CMK (cell line): ENCODE results near the gene ENOSF1.
"Not testable (repeated sequence)": the region's sequence is repeated elsewhere in the genome, so short reads cannot be mapped to it uniquely, and the experiment has no call there.

Experiments
- DNase-seq: peaks from one replicate; pipeline ENCODE4 v3.0.0-alpha.2; 2010; ENCODE audit warnings: low read depth

Gene ENOSF1

DNA sequence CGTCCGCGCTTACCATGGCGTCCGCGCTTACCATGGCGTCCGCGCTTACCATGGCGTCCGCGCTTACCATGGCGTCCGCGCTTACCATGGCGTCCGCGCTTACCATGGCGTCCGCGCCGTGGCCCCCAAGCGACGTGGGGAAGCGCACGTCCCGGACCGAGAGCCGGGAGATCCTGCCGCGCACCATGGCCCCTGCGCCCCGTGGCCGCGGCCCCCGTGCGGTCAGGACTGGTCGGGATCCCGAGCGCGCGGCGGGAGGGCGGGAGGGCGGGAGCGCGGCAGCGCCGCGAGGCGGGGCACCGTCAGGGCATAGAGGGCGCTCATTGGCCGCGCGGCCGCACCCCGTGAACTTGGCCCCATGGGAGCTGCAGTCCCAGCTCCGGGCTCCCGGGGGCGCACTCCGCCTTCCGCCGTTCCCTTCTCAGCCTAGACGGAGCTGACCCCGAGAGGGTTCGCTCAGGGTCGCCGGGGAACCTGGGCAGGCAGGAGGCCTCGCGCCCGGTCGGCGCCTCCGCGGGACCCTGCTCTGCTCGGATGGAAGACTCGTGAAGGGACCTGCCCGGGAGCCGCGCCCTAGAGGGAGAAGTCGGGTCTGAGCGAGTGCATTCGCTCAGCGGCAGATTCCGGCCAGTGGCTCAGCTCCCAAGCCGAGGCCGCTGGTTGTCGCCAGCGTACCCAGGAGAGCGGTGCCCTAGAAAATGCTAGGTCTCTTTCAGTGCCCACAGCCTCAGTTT is at the start of gene ENOSF1:
Gene ENOSF1 (minus strand): TSS at position 230 of the 734 bp plus-strand sequence. CDS start 43 bp downstream, at position 187.
- peak; percentile 50 for DNase-seq

- DNase-seq: not testable (repeated sequence)
Observed at GRCh38 chr18:759864-760263, 47.4 kb upstream of the ENOSF1 start.

- DNase-seq: no peak
Observed at GRCh38 chr18:755506-755905, 43.1 kb upstream of the ENOSF1 start.

DNA sequence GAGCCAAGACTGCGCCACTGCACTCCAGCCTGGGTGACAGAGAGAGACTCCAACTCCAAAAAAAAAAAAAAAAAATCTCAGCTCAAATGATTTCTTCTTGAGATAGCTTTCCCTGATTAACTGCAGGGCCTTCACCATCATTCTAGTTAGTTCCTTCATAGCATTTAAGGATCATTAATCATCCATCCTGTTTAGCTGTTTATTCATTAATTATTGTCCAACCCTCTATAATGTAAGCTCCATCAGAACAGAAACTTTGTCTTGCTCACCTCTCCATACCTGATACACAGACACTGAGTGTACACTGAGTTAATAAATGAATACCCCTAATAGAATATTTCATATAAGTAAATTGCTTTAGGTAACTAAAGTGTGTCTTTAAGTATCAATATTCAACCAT is 42.2 kb upstream of the ENOSF1 start:
- DNase-seq: no peak

- DNase-seq: no peak
Observed at GRCh38 chr18:750456-750855, 38.0 kb upstream of the ENOSF1 start.

DNA sequence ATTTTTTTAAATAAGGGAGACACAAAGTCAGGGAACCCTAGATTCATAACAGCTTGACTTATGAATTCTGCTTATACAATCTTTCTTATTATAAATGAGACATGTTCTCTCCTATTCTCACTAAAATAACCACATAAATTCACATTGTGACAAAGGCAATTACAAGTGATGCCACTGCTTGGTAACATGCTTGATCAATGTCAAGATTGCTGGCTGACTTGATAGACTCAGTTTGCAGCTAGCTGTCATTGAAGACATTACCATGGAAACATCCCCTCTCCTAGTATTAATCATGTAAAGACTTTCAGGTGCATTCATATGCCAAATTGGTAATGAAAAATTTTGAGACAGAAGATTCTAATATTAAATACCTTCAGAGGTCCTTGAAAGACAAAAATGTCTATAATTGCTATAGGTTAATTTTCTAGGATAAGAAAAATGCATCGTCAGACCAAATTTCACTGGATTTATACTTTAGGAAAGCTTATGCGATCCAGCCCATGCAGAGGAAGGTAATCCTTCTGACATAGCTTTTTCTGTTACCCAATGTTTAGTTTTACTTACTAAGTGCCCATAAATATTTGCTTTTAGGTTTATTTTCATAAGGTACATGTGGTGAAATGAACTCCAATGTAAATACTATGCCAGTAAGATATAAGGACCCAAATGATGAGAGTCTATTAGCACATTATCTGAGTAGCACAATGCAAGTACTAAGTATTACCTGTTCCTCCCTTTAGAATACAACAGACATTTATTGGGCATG is 32.6 kb upstream of the ENOSF1 start:
- no peak for DNase-seq

GRCh38 chr18:741931-742512 is 29.6 kb upstream of the ENOSF1 start:
- DNase-seq: no peak

GRCh38 chr18:732371-732770 is 19.9 kb upstream of the ENOSF1 start:
- DNase-seq: no peak

DNA sequence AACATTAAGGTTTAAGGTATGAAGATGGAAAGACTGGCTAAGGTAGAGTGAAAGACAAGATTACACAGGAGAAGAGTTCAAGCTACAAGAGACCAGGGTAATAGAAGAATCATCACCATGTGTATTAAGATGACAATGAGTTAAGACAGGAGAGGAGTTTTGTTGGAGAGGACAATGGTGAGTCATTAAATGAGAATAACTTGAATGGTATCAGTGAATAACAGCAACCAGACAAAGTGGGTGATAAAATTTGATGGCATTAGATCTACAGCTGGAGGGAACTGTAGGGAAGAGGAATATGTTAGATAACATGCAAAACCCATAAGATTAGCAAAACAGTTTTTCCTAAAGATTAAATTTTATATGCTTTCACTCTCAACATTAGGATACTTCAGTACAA is 18.8 kb upstream of the ENOSF1 start:
- no peak for DNase-seq

DNA sequence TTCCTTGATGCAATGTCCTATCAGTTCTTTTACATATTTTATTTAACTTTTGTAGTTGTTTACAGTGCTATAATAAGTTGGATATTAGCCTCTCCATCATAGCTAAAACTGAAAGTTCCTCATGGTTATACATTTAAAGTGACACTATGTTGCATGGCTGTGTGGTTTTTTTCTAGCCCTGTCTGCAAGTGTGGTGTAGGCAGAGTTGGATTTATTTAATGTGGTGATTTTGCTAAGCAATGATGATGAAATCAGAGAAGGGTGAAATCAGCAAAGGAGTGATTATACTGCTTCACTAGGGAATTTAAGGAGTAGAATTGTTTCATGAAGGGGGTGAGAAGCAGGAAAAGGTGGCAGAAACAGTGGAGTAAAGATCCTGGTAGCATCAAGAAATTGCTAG is 18.3 kb upstream of the ENOSF1 start:
- DNase-seq: no peak

DNA sequence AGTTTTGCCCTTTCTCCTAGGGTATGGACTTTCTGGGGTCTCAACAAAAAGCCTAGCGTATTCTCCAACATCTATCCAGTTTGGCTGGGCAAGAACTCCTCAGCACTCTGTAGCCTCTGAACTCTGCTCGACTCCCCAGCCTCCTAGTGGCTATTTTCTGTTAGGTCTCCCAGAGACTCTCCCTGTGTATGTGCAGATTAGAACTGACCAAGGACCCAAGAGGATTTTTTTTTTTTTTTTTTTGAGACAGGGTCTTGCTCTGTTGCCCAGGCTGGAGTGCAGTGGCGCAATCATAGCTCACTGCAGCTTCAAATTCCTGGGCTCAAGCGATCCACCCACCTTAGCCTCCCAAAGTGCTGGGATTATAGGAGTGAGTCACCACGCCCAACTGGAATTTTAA is 17.7 kb upstream of the ENOSF1 start:
- not testable (repeated sequence) for DNase-seq

DNA sequence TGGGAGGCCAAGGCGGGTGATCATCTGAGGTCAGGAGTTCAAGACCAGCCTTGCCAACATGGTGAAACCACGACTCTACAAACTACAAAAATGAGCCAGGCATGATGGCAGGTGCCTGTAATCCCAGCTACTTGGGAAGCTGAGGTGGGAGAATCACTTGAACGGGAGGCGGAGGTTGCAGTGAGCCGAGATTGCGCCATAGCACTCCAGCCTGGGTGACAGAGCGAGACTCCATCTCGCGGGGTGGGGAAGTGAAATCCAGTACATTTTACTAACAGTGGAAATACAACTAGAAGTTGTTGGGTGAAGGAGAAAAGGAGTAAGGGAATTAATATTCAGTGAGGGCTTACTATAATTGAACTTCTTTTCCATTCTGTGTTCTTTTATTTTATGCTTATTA is 13.2 kb upstream of the ENOSF1 start:
- no peak for DNase-seq

- no peak for DNase-seq
Observed at GRCh38 chr18:723541-724080, 11.2 kb upstream of the ENOSF1 start.

DNA sequence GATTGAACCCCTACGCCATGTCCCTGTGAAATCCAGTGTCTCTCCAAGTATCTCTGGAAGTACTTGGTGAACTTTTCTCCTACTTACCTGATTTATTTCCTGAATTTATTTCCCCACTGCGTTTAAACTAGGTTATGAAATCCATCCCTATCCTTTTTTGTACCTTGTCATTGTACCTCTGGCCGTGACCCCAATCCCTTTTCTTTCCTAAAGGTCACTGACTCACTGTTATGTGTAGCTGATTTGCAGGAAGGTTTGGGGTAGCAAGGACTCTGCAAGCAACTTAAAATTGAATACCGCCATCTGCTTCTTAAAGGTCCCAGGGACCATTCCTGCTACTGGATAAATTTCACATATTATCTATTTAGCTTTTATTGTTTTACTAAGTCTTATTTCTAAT is 4.6 kb upstream of the ENOSF1 start:
- no peak for DNase-seq

GRCh38 chr18:715626-716025 is 3.2 kb upstream of the ENOSF1 start:
- DNase-seq: no peak

GRCh38 chr18:713135-713490 is 683 bp upstream of the ENOSF1 start:
- no peak for DNase-seq

DNA sequence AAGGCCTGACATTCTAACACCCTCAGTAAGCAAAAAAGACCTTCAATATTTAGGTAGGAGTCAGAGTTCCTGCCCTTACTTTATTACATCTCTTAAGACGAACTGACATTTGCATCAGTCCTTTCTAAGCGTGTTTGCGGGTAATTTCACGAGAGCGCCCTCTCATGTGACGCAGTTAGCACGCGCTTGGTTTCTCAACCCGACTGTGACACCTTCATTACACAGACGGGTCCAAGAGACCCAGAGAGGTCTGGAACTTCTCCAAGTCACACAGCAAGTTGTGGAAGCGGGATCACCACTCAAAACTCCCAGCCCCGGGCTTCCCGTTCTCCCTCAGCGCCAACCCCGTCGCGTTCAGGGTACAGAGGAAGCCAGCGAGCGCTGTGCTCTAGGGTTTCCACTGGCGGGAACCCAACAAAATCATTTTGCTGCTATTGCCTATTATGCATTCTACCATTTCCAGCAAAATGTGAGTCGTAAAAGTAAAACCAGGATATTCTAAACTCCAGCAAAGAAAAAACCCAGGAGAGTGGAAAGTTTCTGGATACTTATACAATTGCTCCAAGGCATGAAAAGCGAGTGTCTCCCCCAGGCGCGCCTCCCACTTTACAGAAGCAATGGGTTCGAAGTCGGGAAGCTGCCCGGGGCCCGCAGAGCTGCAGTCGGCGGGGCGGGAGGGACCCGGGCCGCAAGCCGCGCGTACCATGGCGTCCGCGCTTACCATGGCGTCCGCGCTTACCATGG is 601 bp downstream of the ENOSF1 start:
- peak; percentile 52 for DNase-seq

GRCh38 chr18:711310-711656 is 1.1 kb downstream of the ENOSF1 start:
- no peak for DNase-seq

- no peak for DNase-seq
Observed at GRCh38 chr18:710418-711300, 1.8 kb downstream of the ENOSF1 start.

- no peak for DNase-seq
Observed at GRCh38 chr18:709771-710170, 2.7 kb downstream of the ENOSF1 start.

DNA sequence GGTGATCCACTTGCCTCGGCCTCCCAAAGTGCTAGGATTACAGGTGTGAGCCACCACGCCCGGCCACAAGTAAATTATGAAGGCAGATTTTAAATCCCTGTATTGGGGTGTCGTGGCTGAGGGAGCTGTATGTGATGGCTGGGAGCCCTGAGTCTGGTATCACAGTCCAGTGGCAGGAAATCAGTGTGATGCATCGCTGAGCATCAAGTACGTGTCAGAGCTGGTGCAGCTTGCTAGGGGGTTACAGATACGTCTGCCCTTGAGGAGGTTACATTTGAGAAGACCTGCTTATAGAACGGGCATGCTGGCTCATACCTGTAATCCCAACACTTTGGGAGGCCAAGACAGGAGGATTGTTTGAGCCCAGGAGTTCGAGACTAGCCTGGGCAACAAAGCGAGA is 4.3 kb downstream of the ENOSF1 start:
- DNase-seq: no peak
